NCI-H510A treated with DMSO at 0.1 percent for 48 hours (cell line): ENCODE results near the gene PTPRE.
"Not testable (repeated sequence)": the region's sequence is repeated elsewhere in the genome, so short reads cannot be mapped to it uniquely, and the experiment has no call there.

Experiments used
- DNase-seq: peaks from one replicate; lab custom pipeline; 2025; lab: John Stamatoyannopoulos, UW

PTPRE gene

GRCh38 chr10:127982601-127983000, 75.7 kb downstream of the PTPRE start:
- DNase-seq, result no peak

- no peak for DNase-seq
These were observed 76.6 kb downstream of the PTPRE start for GRCh38 chr10:127983344-127984100.

GRCh38 chr10:127984945-127985344, 78.0 kb downstream of the PTPRE start:
- DNase-seq, result no peak

GRCh38 chr10:127986531-127987466, 79.9 kb downstream of the PTPRE start:
- DNase-seq, result no peak

GRCh38 chr10:127987467-127988380, 80.8 kb downstream of the PTPRE start:
- DNase-seq, result no peak

- no peak for DNase-seq
These were observed 82.6 kb downstream of the PTPRE start for GRCh38 chr10:127989481-127990012.

- DNase-seq, result not testable (repeated sequence)
These were observed 83.4 kb downstream of the PTPRE start for GRCh38 chr10:127990132-127990788.

- DNase-seq, result no peak
These were observed 84.1 kb downstream of the PTPRE start for GRCh38 chr10:127990846-127991542.

- DNase-seq, result no peak
These were observed 84.8 kb downstream of the PTPRE start for GRCh38 chr10:127991543-127992255.

- no peak for DNase-seq
These were observed 85.5 kb downstream of the PTPRE start for GRCh38 chr10:127992376-127992775.

- DNase-seq, result no peak
These were observed 86.3 kb downstream of the PTPRE start for GRCh38 chr10:127993056-127993690.

GRCh38 chr10:127995939-127996338, 89.0 kb downstream of the PTPRE start:
- no peak for DNase-seq

GRCh38 chr10:127996586-127996985, 89.7 kb downstream of the PTPRE start:
- DNase-seq, result no peak

GRCh38 chr10:127997271-127997670, 90.4 kb downstream of the PTPRE start:
- DNase-seq, result no peak

- DNase-seq, result no peak
These were observed 91.0 kb downstream of the PTPRE start for GRCh38 chr10:127997937-127998336.

- DNase-seq, result no peak
These were observed 91.7 kb downstream of the PTPRE start for GRCh38 chr10:127998501-127999144.

- no peak for DNase-seq
These were observed 92.6 kb downstream of the PTPRE start for GRCh38 chr10:127999297-128000129.
